Upper lobe of right lung (tissue), 1 donor: ENCODE data around the gene LPCAT1. TPM values are rescaled to one million over a fixed set of nuclear protein-coding genes. Genes with fewer than 3 reads are reported as not detected.

Experiments used
- ATAC-seq: fragments of 200-7000 bp; cut with Tn5 transposase; one replicate; pipeline ENCODE4 v1.9.1; 2020; ENCODE audit warnings: mild to moderate bottlenecking, moderate library complexity
- DNase-seq: peaks from one replicate; pipeline ENCODE4 v3.0.0-alpha.2; 2020
- H3K27ac ChIP-seq: fragments of 200-600 bp; one replicate; pipeline ENCODE4 v1.8.0; 2022
- H3K27me3 ChIP-seq: fragments of 200-600 bp; one replicate; pipeline ENCODE4 v1.8.0; 2022; ENCODE audit warnings: mild to moderate bottlenecking
- H3K36me3 ChIP-seq: fragments of 200-600 bp; one replicate; pipeline ENCODE4 v1.8.0; 2022
- H3K4me1 ChIP-seq: fragments of 200-600 bp; one replicate; pipeline ENCODE4 v1.8.0; 2022
- H3K4me3 ChIP-seq: fragments of 200-600 bp; one replicate; pipeline ENCODE4 v1.8.0; 2022; ENCODE audit warnings: mild to moderate bottlenecking
- H3K9me3 ChIP-seq: fragments of 200-600 bp; one replicate; pipeline ENCODE4 v1.8.0; 2022
- intact Hi-C: fragments of 100-400 bp; cut with DNase I; formaldehyde crosslinking; loops from one replicate; pipeline ENCODE4 v1.11.0; 2022
- microRNA-seq: library from miRNA; unstranded; fragments of <30 nt; microRNA quantifications from one replicate; pipeline ENCODE4 v1.2.0, GENCODE V29; 2020; ENCODE audit warnings: borderline microRNAs expressed
- total RNA-seq: library from RNA; stranded (reverse); fragmentation: NEBNext Ultra II Directional; extraction: Animal tissue kit (Norgen Biotek cat#: 25700); gene quantifications from one replicate; pipeline ENCODE4 v1.2.1, GENCODE V29; 2021
- TF ChIP-seq, protein P1 (sequence below): fragments of 200-600 bp; IDR thresholded peaks from one replicate; pipeline ENCODE4 v1.8.0; 2022; ENCODE audit warnings: antibody characterized with exemption
- donor health status: DM: no; HTN: yes; CAD: no; lungs with severe emphysema.

LPCAT1 gene
- total RNA-seq, 1 donor from 2014 or later = 690 TPM

DNA sequence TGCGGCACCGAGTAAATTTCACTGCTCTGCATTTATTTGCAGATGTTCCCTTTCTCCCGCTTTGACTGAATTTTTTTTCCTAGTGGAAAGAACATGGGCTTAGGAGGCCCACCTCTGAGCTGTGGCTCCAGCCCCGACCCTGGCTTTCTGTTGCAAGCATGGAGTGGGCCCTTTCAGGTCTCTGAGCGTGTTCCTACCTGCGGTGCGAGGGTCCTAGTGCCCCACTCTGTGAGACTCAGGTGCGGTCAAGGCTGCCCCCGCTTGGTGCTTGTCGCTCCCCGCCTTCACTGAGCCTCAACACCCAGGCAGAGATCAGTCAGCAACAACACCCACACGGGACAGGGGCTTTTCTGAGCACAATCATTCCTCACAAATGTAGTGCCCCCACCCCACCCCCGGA is 110.5 kb downstream of the LPCAT1 start:
- H3K27ac ChIP-seq = no peak overlapping the region
- peak; percentile 29 for DNase-seq
- no peak overlapping the region for H3K4me3 ChIP-seq
- no peaks in the 10 kb centered on the region for H3K9me3 ChIP-seq
- TF ChIP-seq, protein P1, sequence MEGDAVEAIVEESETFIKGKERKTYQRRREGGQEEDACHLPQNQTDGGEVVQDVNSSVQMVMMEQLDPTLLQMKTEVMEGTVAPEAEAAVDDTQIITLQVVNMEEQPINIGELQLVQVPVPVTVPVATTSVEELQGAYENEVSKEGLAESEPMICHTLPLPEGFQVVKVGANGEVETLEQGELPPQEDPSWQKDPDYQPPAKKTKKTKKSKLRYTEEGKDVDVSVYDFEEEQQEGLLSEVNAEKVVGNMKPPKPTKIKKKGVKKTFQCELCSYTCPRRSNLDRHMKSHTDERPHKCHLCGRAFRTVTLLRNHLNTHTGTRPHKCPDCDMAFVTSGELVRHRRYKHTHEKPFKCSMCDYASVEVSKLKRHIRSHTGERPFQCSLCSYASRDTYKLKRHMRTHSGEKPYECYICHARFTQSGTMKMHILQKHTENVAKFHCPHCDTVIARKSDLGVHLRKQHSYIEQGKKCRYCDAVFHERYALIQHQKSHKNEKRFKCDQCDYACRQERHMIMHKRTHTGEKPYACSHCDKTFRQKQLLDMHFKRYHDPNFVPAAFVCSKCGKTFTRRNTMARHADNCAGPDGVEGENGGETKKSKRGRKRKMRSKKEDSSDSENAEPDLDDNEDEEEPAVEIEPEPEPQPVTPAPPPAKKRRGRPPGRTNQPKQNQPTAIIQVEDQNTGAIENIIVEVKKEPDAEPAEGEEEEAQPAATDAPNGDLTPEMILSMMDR = no peak
- intact Hi-C loops = no loop called here
- no peaks in the 10 kb centered on the region for H3K4me1 ChIP-seq
- no peaks in the 10 kb centered on the region for H3K36me3 ChIP-seq
- no peaks in the 10 kb centered on the region for H3K27me3 ChIP-seq
- no peak for ATAC-seq

DNA sequence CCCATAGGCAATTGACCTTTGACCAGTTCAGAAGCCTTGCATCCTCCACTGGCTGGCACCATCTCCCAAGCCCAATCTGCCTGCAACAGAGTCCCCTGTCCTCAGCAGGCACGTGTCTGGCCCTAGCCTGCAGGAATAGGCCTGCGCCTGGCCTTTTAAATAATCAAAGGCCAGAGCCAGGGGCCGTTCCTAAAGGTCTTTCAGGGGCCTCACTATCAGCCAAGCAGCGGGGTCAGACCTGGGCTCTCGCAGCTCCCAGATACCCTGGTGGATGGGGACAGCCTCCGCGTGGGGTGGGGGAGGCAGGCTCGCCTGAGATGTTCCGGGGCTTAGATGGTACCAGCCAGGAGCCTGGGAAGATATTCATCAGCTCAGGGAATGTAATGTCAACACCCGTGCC is 111.1 kb downstream of the LPCAT1 start:
- intact Hi-C loops = no loop called here
- DNase-seq = peak; percentile 53
- Histone ChIP-seq H3K4me1 (no peaks in the 10 kb centered on the region), H3K36me3 (no peaks in the 10 kb centered on the region), H3K4me3 (no peak overlapping the region), H3K27ac (no peak overlapping the region), H3K27me3 (no peaks in the 10 kb centered on the region), H3K9me3 (no peaks in the 10 kb centered on the region)
- TF ChIP-seq, protein P1 = no peak
- no peak for ATAC-seq

DNA sequence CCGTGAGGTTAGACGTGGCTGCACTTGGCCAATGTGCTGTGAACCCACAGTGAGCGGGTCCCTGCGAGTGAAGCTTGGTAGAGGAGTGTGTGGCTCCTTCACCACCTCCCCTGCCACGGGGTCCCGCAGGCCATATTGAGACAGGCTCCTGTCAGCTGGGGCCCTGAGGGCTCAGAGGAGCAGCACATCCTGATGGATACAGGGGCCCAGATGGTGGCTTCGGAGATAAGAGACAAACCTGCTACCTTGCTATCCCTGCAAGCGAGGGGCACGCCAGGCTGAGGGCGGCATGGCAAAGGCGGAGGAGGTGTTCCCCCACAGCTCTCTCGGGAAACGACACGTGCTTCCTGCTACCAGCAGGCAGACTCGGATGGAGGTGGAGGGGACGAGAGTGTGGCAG is 111.6 kb downstream of the LPCAT1 start:
- DNase-seq (peak; percentile 57), ATAC-seq (no peak)
- intact Hi-C loops = no loop called here

More for the DNA sequence above, 111.6 kb downstream of the LPCAT1 start:
- Histone ChIP-seq H3K9me3 (no peaks in the 10 kb centered on the region), H3K36me3 (no peaks in the 10 kb centered on the region), H3K27me3 (no peaks in the 10 kb centered on the region), H3K27ac (no peak overlapping the region), H3K4me3 (no peak overlapping the region), H3K4me1 (no peaks in the 10 kb centered on the region)
- TF ChIP-seq, protein P1 = no peak

Small RNA genes lying within 50 kb of the gene (microRNA-seq; reads per million reads assigned to microRNA genes)
- not detected for gene MIR6075

Other genes with a start within 250 kb of the LPCAT1 start
- not detected for gene TERT, start 228.9 kb downstream of the LPCAT1 start, total RNA-seq
- gene CLPTM1L, start 178.9 kb downstream of the LPCAT1 start, total RNA-seq = 153 TPM
- gene SLC6A3, start 78.5 kb downstream of the LPCAT1 start, total RNA-seq = 0.52 TPM